Type B pancreatic cell (in vitro differentiated cells): ENCODE measurements around the gene UBE2E1. TPM values are rescaled to one million over a fixed set of nuclear protein-coding genes. Genes with fewer than 3 reads are reported as not detected.

Experiments
- DNase-seq: peaks from one replicate; pipeline ENCODE4 v3.0.0; 2021; ENCODE audit warnings: mixed read lengths; ENCODE audit not compliant: unreplicated experiment; ENCODE audit errors: extremely low spot score
- H3K27ac Mint-ChIP-seq: 2 replicates; pipeline ENCODE4 v1.8.0; 2021; ENCODE audit warnings: mild to moderate bottlenecking, mixed read lengths
- H3K27me3 Mint-ChIP-seq: 2 replicates; pipeline ENCODE4 v1.8.0; 2021; ENCODE audit warnings: mixed read lengths
- H3K36me3 Mint-ChIP-seq: 2 replicates; pipeline ENCODE4 v1.8.0; 2021; ENCODE audit warnings: mixed read lengths
- H3K4me1 Mint-ChIP-seq: one replicate; pipeline ENCODE4 v1.8.0; 2021; ENCODE audit warnings: mixed read lengths; ENCODE audit not compliant: unreplicated experiment
- H3K4me3 Mint-ChIP-seq: 2 replicates; pipeline ENCODE4 v1.8.0; 2021; ENCODE audit warnings: mild to moderate bottlenecking, mixed read lengths
- H3K9me3 Mint-ChIP-seq: 2 replicates; pipeline ENCODE4 v1.8.0; 2021; ENCODE audit warnings: mixed read lengths
- CTCF ChIP-seq: fragments of 200-600 bp; sonication (generic); conservative IDR thresholded peaks from 2 replicates; pipeline ENCODE4 v1.5.0; 2021; ENCODE audit warnings: antibody characterized with exemption, mild to moderate bottlenecking
- total RNA-seq: library from RNA; stranded (reverse); gene quantifications from 2 replicates; pipeline ENCODE4 v1.2.1, GENCODE V29; 2021; ENCODE audit warnings: low replicate concordance

The UBE2E1 gene
- total RNA-seq, 1 donor from 2014 or later = 110 TPM

- Mint-ChIP-seq H3K4me3 (no peak overlapping the region), H3K27me3 (no peaks in the 10 kb centered on the region), H3K4me1 (peaks cover 36% of the 10 kb centered on the region), H3K27ac (no peak overlapping the region), H3K36me3 (peaks cover 13% of the 10 kb centered on the region), H3K9me3 (no peaks in the 10 kb centered on the region)
- peak; percentile 32 for TF ChIP-seq CTCF
- DNase-seq = no peak
Observed at GRCh38 chr3:23834082-23834870, 28.5 kb downstream of the UBE2E1 start.

GRCh38 chr3:23835087-23835486, 29.3 kb downstream of the UBE2E1 start:
- TF ChIP-seq CTCF = no peak

GRCh38 chr3:23835802-23836201, 30.0 kb downstream of the UBE2E1 start:
- H3K27ac Mint-ChIP-seq = no peak overlapping the region
- DNase-seq = no peak
- no peak overlapping the region for H3K4me3 Mint-ChIP-seq
- H3K36me3 Mint-ChIP-seq = peaks cover 8% of the 10 kb centered on the region
- no peaks in the 10 kb centered on the region for H3K27me3 Mint-ChIP-seq
- H3K4me1 Mint-ChIP-seq = peaks cover 45% of the 10 kb centered on the region
- TF ChIP-seq CTCF = no peak
- H3K9me3 Mint-ChIP-seq = no peaks in the 10 kb centered on the region

More at GRCh38 chr3:23835087-23835486, 29.3 kb downstream of the UBE2E1 start:
- Mint-ChIP-seq H3K4me3 (no peak overlapping the region), H3K36me3 (peaks cover 14% of the 10 kb centered on the region), H3K27ac (no peak overlapping the region), H3K4me1 (peaks cover 40% of the 10 kb centered on the region), H3K27me3 (no peaks in the 10 kb centered on the region), H3K9me3 (no peaks in the 10 kb centered on the region)
- DNase-seq = no peak

- no peak for TF ChIP-seq CTCF
- Mint-ChIP-seq H3K27me3 (no peaks in the 10 kb centered on the region), H3K4me1 (peaks cover 47% of the 10 kb centered on the region), H3K4me3 (no peak overlapping the region), H3K9me3 (no peaks in the 10 kb centered on the region), H3K27ac (no peak overlapping the region), H3K36me3 (peaks cover 8% of the 10 kb centered on the region)
- DNase-seq = no peak
Observed at GRCh38 chr3:23836536-23837230, 30.9 kb downstream of the UBE2E1 start.

GRCh38 chr3:23837286-23837685, 31.5 kb downstream of the UBE2E1 start:
- H3K27me3 Mint-ChIP-seq = no peaks in the 10 kb centered on the region
- no peak for DNase-seq
- peaks cover 50% of the 10 kb centered on the region for H3K4me1 Mint-ChIP-seq
- no peak overlapping the region for H3K4me3 Mint-ChIP-seq
- no peak overlapping the region for H3K27ac Mint-ChIP-seq
- TF ChIP-seq CTCF = no peak
- peaks cover 8% of the 10 kb centered on the region for H3K36me3 Mint-ChIP-seq
- H3K9me3 Mint-ChIP-seq = no peaks in the 10 kb centered on the region
